DOHH2 (cell line): ENCODE data around the gene PHPT1.
"Not testable (repeated sequence)": the region's sequence is repeated elsewhere in the genome, so short reads cannot be mapped to it uniquely, and the experiment has no call there.

Experiments
- H3F3A ChIP-seq: fragments of 200-600 bp; sonication (generic), shearing (Covaris generic); 2 replicates; pipeline ENCODE4 v1.6.0; 2016; ENCODE audit warnings: antibody characterized with exemption, mild to moderate bottlenecking; ENCODE audit not compliant: control insufficient read depth, insufficient read depth
- H3K27ac ChIP-seq: fragments of 200-600 bp; sonication (generic); 2 replicates; pipeline ENCODE4 v1.5.1; 2014; ENCODE audit warnings: low read depth, mild to moderate bottlenecking, low read length, moderate library complexity
- H3K27me3 ChIP-seq: fragments of 200-600 bp; sonication (generic); 2 replicates; pipeline ENCODE4 v1.6.1; 2014; ENCODE audit warnings: mild to moderate bottlenecking, low read length, mixed read lengths; ENCODE audit not compliant: control insufficient read depth
- H3K36me3 ChIP-seq: fragments of 200-600 bp; sonication (generic); 2 replicates; pipeline ENCODE4 v1.6.1; 2014; ENCODE audit warnings: mild to moderate bottlenecking, low read length, moderate library complexity, mixed read lengths; ENCODE audit not compliant: control insufficient read depth
- H3K4me1 ChIP-seq: fragments of 200-600 bp; sonication (generic); 2 replicates; pipeline ENCODE4 v1.6.1; 2014; ENCODE audit warnings: mild to moderate bottlenecking, low read length, mixed read lengths; ENCODE audit not compliant: control insufficient read depth
- H3K4me2 ChIP-seq: fragments of 200-600 bp; sonication (generic); 2 replicates; pipeline ENCODE4 v1.6.0; 2014; ENCODE audit warnings: mild to moderate bottlenecking, low read length, moderate library complexity
- H3K4me3 ChIP-seq: fragments of 200-600 bp; sonication (generic); 2 replicates; pipeline ENCODE4 v1.5.1; 2014; ENCODE audit warnings: mild to moderate bottlenecking, low read length, mixed read lengths
- H3K79me2 ChIP-seq: fragments of 200-600 bp; sonication (generic); 2 replicates; pipeline ENCODE4 v1.6.1; 2014; ENCODE audit warnings: mild to moderate bottlenecking, low read length, mixed read lengths; ENCODE audit not compliant: control insufficient read depth
- H3K9me2 ChIP-seq: fragments of 200-600 bp; sonication (generic); replicated peaks from 2 replicates; pipeline ENCODE4 v1.6.1; 2014; ENCODE audit warnings: mild to moderate bottlenecking, low read length, mixed read lengths; ENCODE audit not compliant: control insufficient read depth
- H3K9me3 ChIP-seq: fragments of 200-600 bp; sonication (generic); 2 replicates; pipeline ENCODE4 v1.6.1; 2014; ENCODE audit warnings: antibody characterized with exemption, low read length, mixed read lengths; ENCODE audit not compliant: control insufficient read depth, insufficient read depth
- H4K20me1 ChIP-seq: fragments of 200-600 bp; sonication (generic); 2 replicates; pipeline ENCODE4 v1.6.0; 2014; ENCODE audit warnings: low read depth, mild to moderate bottlenecking, antibody characterized with exemption, low read length, moderate library complexity; ENCODE audit not compliant: control insufficient read depth, insufficient read depth
- CTCF ChIP-seq: fragments of 200-600 bp; sonication (generic); IDR thresholded peaks from one replicate; pipeline ENCODE4 v1.5.1; 2014; ENCODE audit warnings: antibody characterized with exemption, mild to moderate bottlenecking, low read depth, low read length; ENCODE audit not compliant: poor library complexity, severe bottlenecking
- EZH2phosphoT487 ChIP-seq: fragments of 200-600 bp; sonication (generic); IDR thresholded peaks from 2 replicates; pipeline ENCODE4 v1.6.1; 2017; ENCODE audit warnings: borderline replicate concordance, mild to moderate bottlenecking, antibody characterized with exemption, low read length, moderate library complexity, mixed read lengths

PHPT1 gene

DNA sequence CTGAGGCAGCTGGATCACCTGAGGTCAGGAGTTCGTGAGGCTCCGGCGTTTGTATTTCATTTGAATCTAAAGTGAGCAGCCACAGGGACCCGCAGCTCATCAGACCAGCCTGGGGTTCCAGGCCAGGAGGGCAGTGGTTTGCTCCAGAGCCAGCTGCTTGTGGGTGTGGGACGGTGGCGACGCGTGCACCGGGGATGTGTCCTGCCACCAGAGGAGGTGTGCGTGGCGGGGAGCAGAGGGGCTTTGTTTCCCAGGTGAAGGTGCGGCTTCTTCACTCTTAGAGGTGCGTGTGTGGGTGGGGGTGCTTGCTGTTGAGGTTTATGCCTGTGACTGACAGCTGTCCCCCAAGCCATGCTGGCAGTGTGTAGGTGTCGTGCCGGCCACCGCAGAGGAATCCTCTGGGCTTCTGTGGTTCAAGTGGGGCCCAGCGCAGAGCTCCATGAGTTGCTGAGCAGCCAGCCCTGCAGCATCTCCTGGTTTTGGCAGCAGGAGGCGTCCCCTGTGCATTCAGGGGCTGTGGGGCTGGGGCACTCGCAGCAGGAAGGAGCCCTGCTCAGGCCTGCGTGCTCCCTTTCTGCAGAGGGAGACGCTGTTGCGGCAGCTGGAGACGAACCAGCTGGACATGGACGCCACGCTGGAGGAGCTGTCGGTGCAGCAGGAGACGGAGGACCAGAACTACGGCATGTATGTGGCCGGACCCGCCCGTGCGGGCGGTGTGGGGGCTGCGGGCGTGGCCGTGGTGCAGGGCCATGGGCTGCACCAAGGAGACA lies 13.9 kb upstream of the PHPT1 start:
- Histone ChIP-seq H3K4me2 (no peak overlapping the region), H3K4me1 (no peaks in the 10 kb centered on the region), H3K9me2 (no peaks in the 10 kb centered on the region), H3K79me2 (no peaks in the 10 kb centered on the region), H3K27me3 (no peaks in the 10 kb centered on the region), H3K9me3 (no peaks in the 10 kb centered on the region), H3K36me3 (peaks cover 45% of the 10 kb centered on the region), H3K4me3 (no peak overlapping the region), H3K27ac (no peak overlapping the region), H4K20me1 (no peaks in the 10 kb centered on the region), H3F3A (no peaks in the 10 kb centered on the region)
- TF ChIP-seq EZH2phosphoT487, result no peak
- no peak for TF ChIP-seq CTCF

DNA sequence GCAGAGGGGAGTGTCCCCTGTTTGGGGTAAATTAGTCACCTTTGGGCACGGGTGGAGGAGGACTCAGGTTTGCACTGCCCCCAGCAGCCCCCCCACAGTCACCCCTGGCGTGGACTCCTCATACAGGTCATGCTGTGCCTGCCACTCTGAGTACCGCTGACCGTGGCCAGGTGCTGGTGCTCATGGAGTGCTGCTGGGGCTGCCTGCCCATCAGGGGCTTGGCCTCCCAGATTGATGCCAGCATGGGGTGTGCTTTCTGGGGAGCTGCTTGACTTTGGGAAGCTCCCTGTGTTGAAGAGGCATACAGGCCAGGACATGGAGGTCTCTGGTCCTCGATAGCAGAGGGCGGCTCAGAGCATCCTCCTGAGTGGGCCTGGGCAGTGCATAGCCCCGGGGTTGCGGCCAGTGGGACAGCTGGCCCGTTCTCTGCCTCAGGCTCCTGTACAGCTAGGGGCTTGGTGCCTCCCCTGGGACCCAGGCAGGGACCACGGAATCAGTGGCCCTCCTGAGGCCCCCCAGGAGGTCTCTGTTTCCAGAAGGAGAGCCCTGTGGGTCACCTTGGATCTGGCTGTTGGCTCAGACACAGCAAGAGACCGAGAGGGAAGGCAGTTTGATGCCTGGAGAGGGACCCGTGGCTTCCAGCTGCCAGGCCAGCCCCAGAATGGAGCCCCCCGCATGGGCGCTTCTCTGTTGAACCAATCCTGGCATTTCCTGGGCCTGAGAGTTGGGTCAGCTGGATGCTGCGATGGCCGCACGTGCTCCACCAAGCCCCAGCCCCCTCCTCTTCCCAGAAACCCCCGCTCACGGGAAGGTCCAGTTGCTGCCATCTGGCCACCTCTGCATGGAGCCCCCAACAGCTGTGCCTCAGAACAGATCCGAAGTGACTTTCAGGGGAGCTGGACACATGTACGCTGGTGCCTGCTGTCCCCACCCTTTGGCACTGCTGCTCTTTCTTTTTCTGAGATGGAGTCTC lies 13.0 kb upstream of the PHPT1 start:
- Histone ChIP-seq H3K4me1 (no peaks in the 10 kb centered on the region; the same call in 1 of the 2 replicates), H3K9me2 (no peaks in the 10 kb centered on the region), H3K4me2 (no peak overlapping the region), H3K36me3 (peaks cover 40% of the 10 kb centered on the region), H3K79me2 (no peaks in the 10 kb centered on the region), H3K27ac (no peak overlapping the region), H3K27me3 (no peaks in the 10 kb centered on the region), H3F3A (no peaks in the 10 kb centered on the region), H3K4me3 (no peak overlapping the region), H3K9me3 (no peaks in the 10 kb centered on the region), H4K20me1 (no peaks in the 10 kb centered on the region)
- TF ChIP-seq CTCF, result no peak
- TF ChIP-seq EZH2phosphoT487, result no peak

- Histone ChIP-seq H3K27me3 (no peaks in the 10 kb centered on the region), H4K20me1 (peaks cover 5% of the 10 kb centered on the region; the same call in 1 of the 2 replicates), H3K9me2 (no peaks in the 10 kb centered on the region), H3K4me3 (no peak overlapping the region), H3K27ac (no peak overlapping the region), H3K9me3 (no peaks in the 10 kb centered on the region), H3K36me3 (peaks cover 29% of the 10 kb centered on the region), H3K4me1 (peaks cover 9% of the 10 kb centered on the region), H3K4me2 (no peak overlapping the region), H3K79me2 (no peaks in the 10 kb centered on the region), H3F3A (no peaks in the 10 kb centered on the region; the same call in 1 of the 2 replicates)
- TF ChIP-seq CTCF (no peak), EZH2phosphoT487 (no peak)
Measured at GRCh38 chr9:136837146-136837855, 11.9 kb upstream of the PHPT1 start.

- H3K9me2 ChIP-seq, H3K4me2 ChIP-seq, H3K4me3 ChIP-seq, H4K20me1 ChIP-seq, H3K27ac ChIP-seq, H3K9me3 ChIP-seq, H3K27me3 ChIP-seq, H3K79me2 ChIP-seq, H3F3A ChIP-seq: not testable (repeated sequence)
- peaks cover 24% of the 10 kb centered on the region for H3K36me3 ChIP-seq
- H3K4me1 ChIP-seq, result peaks cover 13% of the 10 kb centered on the region
Measured at GRCh38 chr9:136837856-136838277, 11.3 kb upstream of the PHPT1 start.
